GM19035 (cell line): ENCODE results near the gene ARL13B.
A peak's percentile ranks its signal among the peaks of the same experiment; 100 is the strongest.
"Not testable (repeated sequence)": the region's sequence is repeated elsewhere in the genome, so short reads cannot be mapped to it uniquely, and the experiment has no call there.

Source experiments
- ATAC-seq: cut with Tn5 transposase; IDR thresholded peaks from one replicate; pipeline ENCODE4 v1.9.1; 2021; ENCODE audit not compliant: unreplicated experiment

ARL13B gene

DNA sequence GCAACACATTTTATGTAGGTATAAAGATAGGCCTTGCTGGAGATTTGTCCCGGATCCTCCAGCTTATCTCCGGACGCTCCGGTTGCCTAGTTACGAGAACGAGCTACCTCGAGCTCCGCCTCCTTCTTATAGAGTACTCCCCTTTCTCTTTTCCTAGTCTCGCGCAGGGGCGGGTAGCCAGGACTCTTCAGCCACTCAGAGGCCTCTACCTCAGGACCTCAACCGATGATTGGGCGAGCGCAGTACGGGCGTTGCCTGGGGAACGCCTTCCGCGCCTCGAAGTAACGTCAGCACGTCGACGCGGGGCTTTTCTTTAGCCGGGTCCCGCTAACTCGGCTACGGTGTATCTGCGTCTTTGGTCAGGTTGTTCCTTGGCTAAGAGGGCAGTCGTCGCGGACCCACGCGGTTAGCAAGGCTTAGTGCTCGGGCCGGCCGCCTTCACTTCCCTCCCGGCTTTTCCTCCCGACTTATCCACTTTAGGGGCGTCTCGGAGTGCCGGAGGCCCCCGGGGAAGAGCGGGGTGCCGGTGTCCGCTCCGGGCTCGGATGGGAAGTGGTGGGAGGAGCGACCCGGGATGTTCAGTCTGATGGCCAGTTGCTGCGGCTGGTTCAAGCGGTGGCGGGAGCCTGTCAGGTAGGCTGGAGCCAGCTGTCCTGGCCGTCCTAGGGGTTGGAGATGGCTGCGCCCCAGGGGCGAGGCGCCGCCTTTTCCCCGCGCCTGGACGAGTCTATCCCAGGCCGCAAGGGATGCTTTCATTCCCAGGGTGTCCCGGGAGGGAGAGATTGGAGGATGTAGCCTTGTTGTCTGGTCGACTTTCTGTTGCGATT lies at the start of gene ARL13B:
ARL13B (plus strand) TSS at position 306 of the 827 bp plus-strand sequence; CDS start at position 575, 269 bp downstream.
- ATAC-seq: peak; percentile 100

- no peak for ATAC-seq
These were observed 48.2 kb upstream of the ARL13B start for GRCh38 chr3:93931597-93932229.

GRCh38 chr3:93934366-93935046 lies 45.4 kb upstream of the ARL13B start:
- no peak for ATAC-seq

DNA sequence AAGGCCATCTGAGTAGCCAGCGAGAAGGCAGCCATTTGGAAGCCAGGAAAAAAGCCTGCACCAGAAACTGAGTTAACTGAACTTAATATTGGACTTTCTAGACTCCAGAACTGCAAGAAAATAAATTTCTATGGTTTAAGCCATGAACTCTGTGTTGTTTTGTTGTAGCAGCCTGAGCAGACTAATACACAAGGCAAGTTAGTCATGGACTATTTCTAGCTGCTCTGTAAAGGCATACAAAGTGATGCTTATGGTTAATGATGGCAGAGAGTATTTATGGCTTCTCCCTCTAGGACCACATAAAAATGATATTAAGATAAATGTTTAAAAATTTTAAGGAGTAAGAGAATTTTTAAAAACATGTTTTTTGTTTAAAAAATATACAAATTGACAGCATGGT lies 43.4 kb upstream of the ARL13B start:
- ATAC-seq: no peak

- ATAC-seq: not testable (repeated sequence)
These were observed 42.5 kb upstream of the ARL13B start for GRCh38 chr3:93937485-93937884.

DNA sequence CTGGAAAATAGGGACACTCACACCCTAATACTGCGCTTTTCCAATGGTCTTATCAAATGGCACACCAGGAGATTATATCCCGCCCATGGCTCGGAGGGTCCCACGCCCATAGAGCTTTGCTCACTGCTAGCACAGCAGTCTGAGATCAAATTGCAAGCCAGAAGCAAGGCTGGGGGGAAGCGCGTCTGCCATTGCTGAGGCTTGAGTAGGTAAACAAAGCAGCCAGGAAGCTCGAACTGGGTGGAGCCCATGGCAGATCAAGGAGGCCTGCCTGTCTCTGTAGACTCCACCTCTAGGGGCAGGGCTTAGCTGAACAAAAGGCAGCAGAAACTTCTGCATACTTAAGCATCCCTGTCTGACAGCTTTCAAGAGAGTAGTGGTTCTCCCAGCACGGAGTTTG lies 30.0 kb upstream of the ARL13B start:
- not testable (repeated sequence) for ATAC-seq

GRCh38 chr3:93961026-93961425 lies 18.9 kb upstream of the ARL13B start:
- ATAC-seq: no peak

- no peak for ATAC-seq
These were observed 18.5 kb upstream of the ARL13B start for GRCh38 chr3:93961489-93961888.

DNA sequence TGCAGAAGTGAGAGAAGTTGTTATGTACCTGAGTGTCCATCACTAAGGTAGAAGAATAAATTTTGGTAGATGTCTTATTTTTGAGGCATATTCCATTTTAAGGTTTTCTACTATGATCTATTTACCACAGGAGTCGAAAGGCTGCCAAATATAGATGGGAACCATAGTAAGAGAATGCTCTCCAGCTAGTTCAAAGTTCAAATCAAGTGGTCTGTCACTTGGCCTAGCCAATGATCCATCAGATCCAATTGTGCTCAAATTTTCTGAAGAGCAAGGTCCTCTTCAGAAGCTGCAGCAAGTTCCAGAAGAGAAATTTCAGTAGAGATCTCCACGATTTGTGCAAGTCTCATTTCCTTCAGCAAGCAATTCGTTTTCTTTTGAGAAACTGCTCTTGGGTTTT lies 17.2 kb upstream of the ARL13B start:
- ATAC-seq: no peak

- ATAC-seq: not testable (repeated sequence)
These were observed 14.8 kb upstream of the ARL13B start for GRCh38 chr3:93965106-93965505.

DNA sequence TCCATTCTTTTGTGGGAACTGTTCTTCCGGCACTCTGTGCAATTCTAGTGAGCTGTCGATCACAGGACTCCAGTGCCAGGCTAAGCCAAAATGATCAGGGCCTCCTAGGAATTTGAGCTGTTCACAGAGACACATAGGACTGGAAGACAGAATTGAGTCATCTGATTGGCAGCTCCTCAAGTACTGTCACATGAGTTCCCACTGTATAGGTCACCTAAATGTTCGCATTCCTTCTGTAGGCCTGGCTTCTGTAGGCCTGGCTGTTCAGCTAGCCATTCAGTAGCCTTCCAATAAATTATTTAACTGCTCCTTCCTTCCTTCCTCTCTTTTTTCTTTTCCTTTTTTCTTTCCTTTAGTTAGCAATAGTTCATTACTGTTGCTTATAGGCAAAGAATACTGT lies 10.5 kb upstream of the ARL13B start:
- ATAC-seq: no peak

- no peak for ATAC-seq
These were observed 10.0 kb upstream of the ARL13B start for GRCh38 chr3:93969997-93970396.

DNA sequence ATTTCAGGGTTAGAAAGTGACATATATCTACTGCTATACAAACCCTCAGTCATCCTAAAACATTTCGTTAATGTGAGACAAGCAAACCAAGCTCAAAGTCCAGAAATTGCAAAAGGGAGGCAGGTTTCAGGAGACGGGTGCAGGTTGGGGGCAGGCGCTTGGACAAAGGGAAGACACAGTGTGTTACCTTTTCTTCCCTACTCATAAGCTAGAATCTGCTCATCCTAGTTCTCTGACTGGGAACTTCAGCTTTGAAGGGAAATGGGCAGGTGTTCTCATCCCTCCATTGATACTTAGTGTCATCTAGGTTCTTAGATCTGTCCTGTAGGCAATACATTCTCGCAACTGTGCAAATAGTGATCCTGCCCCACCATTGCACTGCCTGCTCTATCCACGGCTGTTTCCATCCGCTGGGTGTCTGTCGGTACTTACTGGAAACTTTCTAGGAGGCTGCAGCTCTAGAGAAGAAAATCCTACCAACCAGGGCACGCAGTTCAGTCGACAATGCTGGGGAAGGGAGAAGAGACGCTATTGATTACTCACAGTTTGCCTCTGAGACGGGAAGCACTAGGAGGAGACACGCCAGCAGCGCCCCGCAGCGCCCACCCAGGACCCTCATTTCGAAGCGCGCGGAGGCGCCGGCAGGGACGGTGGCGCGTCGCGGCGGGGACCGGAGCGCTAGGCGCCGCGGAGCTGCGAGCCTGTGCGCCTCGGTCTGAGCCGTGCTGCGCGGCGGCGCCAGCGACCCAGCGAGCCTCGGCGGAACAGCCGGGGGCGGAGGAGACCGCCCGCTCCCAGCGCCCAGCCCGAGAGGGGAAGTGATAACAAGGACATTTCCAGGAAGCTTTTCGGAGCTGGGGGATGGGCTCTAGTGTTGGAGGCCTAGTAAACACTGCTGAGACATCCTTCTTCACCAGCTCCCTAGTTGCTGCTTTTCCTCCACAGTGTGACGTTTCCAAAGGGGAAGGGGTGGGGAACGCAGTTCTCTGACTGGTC lies 6.5 kb upstream of the ARL13B start, which contains the start of gene PROS1:
PROS1 (minus strand) TSS at position 766 of the 996 bp plus-strand sequence; CDS start at position 619, 147 bp downstream.
- peak; percentile 89 for ATAC-seq

- no peak for ATAC-seq
These were observed 1.7 kb downstream of the ARL13B start for GRCh38 chr3:93981649-93982048.

GRCh38 chr3:93983408-93983807 lies 3.5 kb downstream of the ARL13B start:
- ATAC-seq: no peak

GRCh38 chr3:93984618-93985017 lies 4.7 kb downstream of the ARL13B start:
- no peak for ATAC-seq

DNA sequence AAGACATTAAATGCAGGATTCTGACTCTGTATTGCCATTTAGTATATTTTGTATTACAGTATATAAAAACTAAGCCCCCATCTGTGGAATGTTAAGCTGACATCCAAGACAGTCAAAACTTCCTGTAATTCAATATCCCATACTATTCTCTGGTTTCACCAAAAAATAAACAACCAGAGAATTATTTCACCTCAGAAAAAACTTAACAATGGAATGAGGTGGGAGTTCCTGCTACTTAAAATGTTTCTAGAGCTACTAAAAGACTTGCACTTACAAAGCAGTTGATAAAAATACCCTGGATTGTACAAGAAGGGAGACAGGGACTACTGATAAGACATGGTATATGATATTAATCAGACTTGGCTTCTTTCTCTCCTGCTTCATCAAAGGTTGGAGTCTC lies 8.3 kb downstream of the ARL13B start:
- no peak for ATAC-seq

- ATAC-seq: no peak
These were observed 8.8 kb downstream of the ARL13B start for GRCh38 chr3:93988764-93989163.

DNA sequence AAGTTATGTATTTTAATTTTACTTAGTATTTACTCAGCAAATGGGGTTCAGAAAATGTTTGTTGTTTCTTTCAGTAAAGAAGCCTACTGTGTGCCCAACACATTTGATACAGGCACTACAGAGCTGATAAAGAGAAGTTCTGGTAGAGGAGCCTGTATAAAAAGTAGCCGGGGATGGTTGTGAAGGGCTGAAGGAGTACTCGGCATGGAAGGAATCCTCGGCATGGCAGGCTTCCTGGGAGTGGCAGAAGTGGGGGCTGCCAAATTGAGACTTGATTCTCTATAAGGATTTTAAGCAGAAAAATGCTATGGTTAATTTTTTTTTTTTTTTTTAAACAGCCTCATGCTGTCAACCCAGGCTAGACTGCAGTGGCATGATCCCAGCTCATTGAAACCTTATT lies 9.3 kb downstream of the ARL13B start:
- no peak for ATAC-seq

GRCh38 chr3:93991631-93992030 lies 11.7 kb downstream of the ARL13B start:
- no peak for ATAC-seq

DNA sequence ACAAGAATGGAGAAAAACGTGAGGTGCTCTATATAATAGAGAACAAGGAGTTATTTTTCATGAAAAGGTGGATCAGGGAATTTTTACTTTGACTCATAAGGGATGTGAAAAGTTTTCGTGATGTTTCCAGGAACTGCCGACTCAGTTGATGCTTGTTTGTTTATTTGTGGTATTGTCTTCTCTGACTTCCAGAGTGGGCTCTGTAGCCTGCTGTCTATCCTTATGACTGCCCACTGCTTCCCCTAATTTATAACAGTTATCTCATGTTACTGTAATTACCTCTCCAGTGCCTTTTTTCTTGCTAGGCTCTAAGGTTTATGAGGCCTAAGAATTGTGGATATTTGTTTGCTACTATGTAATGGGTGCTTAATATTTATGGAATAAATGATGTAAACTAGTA lies 12.3 kb downstream of the ARL13B start:
- no peak for ATAC-seq
